ENCODE measurements around the gene ETV7. TPM values are rescaled to one million over a fixed set of nuclear protein-coding genes. Genes with fewer than 3 reads are reported as not detected.

ETV7 gene
- total and polyA plus RNA-seq, 2 experiments from 2014 or later: 0.47 to 1.2 TPM

DNA sequence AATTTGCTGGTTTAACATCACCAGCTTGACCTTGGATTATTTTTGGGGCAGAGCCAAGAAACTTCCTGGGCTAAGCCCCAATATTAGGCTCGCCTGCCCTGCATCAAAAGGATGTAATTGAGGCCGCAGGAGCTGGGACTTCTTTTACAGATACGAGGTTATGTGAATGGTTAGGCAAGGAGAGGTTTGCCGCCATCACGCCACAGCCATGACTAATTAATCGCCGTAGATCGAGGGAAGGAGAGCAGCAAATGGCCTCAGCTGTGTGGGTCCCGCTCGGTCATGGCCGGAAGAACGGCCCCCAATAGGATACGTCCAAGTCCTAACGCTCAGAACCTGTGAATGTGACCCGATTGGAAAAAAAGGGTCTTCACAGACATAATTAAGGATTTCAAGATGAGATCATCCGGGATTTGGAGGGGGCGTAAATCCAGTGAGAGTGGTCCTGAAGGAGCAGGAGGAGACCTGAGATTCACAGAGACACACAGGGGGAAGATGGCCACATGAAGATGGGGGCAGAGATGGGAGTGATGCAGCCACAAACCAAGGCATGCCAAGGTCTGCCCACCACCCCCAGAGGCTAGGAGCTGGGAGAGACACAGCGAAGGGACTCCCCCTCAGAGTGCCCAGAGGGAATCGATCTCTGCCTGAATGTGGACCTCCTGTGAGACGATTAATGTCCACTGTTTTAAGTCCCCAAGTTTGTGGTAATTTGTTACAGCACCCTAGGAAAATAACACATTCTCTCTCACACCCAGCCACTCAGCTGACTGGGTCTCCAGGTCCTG lies 40.8 kb downstream of the ETV7 start (continued):
- no peak for TF ChIP-seq ETS1 (IDR thresholded peaks at IDR 0.05)

DNA sequence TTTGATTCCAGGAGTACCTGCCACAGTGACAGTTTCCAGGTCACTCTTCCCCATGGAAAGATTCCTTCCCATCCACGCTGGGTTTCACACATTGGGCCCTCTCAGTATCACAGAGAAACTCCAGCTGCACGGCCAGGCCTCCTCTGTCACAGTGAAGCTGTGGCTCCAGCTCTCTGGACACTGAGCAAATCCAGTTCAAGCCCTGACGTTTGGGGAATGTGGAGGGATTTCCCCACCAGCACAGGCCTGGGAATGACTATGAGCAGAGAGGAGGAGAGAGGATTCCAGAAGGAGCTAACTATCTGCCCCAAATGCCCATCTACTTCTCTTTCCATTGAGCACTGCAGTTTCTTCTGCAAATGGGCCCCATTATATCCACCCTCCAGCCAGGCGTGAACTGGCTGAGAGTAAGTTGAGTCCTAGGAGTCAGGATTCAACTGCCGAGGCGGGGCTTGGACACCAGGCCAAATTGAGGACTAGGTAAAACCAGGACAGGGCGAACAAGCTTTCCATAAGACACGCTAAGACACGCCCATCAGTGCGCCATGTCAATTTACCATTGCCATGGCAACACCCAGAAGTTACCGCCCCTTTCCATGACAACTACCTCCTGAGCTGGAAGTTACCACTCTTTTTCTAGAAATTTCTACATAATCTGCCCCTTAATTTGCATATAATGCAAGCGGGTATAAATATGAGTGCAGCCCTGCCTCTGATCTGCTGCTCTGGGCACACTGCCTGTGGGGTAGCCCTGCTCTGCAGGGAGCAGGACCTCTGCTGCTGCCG lies 41.6 kb downstream of the ETV7 start:
- Histone ChIP-seq H2AFZ (peak overlapping the region; percentile 79), H3K4me2 (no peak overlapping the region)
- TF ChIP-seq, protein P1, sequence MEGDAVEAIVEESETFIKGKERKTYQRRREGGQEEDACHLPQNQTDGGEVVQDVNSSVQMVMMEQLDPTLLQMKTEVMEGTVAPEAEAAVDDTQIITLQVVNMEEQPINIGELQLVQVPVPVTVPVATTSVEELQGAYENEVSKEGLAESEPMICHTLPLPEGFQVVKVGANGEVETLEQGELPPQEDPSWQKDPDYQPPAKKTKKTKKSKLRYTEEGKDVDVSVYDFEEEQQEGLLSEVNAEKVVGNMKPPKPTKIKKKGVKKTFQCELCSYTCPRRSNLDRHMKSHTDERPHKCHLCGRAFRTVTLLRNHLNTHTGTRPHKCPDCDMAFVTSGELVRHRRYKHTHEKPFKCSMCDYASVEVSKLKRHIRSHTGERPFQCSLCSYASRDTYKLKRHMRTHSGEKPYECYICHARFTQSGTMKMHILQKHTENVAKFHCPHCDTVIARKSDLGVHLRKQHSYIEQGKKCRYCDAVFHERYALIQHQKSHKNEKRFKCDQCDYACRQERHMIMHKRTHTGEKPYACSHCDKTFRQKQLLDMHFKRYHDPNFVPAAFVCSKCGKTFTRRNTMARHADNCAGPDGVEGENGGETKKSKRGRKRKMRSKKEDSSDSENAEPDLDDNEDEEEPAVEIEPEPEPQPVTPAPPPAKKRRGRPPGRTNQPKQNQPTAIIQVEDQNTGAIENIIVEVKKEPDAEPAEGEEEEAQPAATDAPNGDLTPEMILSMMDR (conservative IDR thresholded peaks at IDR 0.05; ENCODE audit: low read depth in 2 of 2): no peak
- TF ChIP-seq ZNF331 (CRISPR knock-in tag; IDR thresholded peaks at IDR 0.05; ENCODE audit: low read depth) (no peak), EZH2phosphoT487 (IDR thresholded peaks at IDR 0.05; ENCODE audit: unreplicated experiment) (no peak), ZNF114 (CRISPR knock-in tag; IDR thresholded peaks at IDR 0.05) (no peak), ETS1 (IDR thresholded peaks at IDR 0.05) (no peak), NANOG (IDR thresholded peaks at IDR 0.05; ENCODE audit: borderline replicate concordance) (no peak), CREB1 (CRISPR knock-in tag; IDR thresholded peaks at IDR 0.05; ENCODE audit: low read depth) (no peak), EZH2 (IDR thresholded peaks at IDR 0.05; ENCODE audit: low read depth, unreplicated experiment) (no peak), JUNB (IDR thresholded peaks at IDR 0.05; ENCODE audit: unreplicated experiment) (no peak), STAT1 (IDR thresholded peaks at IDR 0.05; ENCODE audit: unreplicated experiment) (no peak), POLR2AphosphoS5 (IDR thresholded peaks at IDR 0.05; ENCODE audit: low read depth) (no peak)
- TF ChIP-seq, protein P2, sequence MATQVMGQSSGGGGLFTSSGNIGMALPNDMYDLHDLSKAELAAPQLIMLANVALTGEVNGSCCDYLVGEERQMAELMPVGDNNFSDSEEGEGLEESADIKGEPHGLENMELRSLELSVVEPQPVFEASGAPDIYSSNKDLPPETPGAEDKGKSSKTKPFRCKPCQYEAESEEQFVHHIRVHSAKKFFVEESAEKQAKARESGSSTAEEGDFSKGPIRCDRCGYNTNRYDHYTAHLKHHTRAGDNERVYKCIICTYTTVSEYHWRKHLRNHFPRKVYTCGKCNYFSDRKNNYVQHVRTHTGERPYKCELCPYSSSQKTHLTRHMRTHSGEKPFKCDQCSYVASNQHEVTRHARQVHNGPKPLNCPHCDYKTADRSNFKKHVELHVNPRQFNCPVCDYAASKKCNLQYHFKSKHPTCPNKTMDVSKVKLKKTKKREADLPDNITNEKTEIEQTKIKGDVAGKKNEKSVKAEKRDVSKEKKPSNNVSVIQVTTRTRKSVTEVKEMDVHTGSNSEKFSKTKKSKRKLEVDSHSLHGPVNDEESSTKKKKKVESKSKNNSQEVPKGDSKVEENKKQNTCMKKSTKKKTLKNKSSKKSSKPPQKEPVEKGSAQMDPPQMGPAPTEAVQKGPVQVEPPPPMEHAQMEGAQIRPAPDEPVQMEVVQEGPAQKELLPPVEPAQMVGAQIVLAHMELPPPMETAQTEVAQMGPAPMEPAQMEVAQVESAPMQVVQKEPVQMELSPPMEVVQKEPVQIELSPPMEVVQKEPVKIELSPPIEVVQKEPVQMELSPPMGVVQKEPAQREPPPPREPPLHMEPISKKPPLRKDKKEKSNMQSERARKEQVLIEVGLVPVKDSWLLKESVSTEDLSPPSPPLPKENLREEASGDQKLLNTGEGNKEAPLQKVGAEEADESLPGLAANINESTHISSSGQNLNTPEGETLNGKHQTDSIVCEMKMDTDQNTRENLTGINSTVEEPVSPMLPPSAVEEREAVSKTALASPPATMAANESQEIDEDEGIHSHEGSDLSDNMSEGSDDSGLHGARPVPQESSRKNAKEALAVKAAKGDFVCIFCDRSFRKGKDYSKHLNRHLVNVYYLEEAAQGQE (IDR thresholded peaks at IDR 0.05; ENCODE audit: unreplicated experiment): no peak

More for the DNA sequence above, 41.6 kb downstream of the ETV7 start:
- Histone ChIP-seq H3K79me2 (replicated peaks; ENCODE audit: insufficient read depth) (no peaks in the 10 kb centered on the region), H4K20me1 (replicated peaks; ENCODE audit: insufficient read depth) (no peaks in the 10 kb centered on the region), H3K4me3 (no peak overlapping the region), H3K4me1 (ENCODE audit: insufficient read depth) (no peaks in the 10 kb centered on the region; the same call in 1 of the 2 replicates), H3F3A (replicated peaks; ENCODE audit: low read depth) (no peaks in the 10 kb centered on the region), H3K9me2 (ENCODE audit: insufficient read depth) (no peaks in the 10 kb centered on the region), H3K27me3 (ENCODE audit: insufficient read depth) (no peaks in the 10 kb centered on the region), H3K27ac (ENCODE audit: low read depth) (no peak overlapping the region), H3K36me3 (ENCODE audit: insufficient read depth) (no peaks in the 10 kb centered on the region)
- ATAC-seq: peak; percentile 71
- H3K4me3 Mint-ChIP-seq: no peak overlapping the region
- peaks cover 5% of the 10 kb centered on the region for H3K4me1 Mint-ChIP-seq
- H3K36me3 Mint-ChIP-seq (ENCODE audit: low read depth): no peaks in the 10 kb centered on the region
- H3K9me3 Mint-ChIP-seq: no peaks in the 10 kb centered on the region
- peak; percentile 76 for DNase-seq (ENCODE audit: low spot score)
- peaks cover 10% of the 10 kb centered on the region for H3K27me3 Mint-ChIP-seq (ENCODE audit: insufficient read depth, low read depth, poor library complexity)
- no peak overlapping the region for H3K27ac Mint-ChIP-seq
